ENCODE results near the gene CRYBA4.

CRYBA4 gene

GRCh38 chr22:26623984-26624383 lies 2.2 kb downstream of the CRYBA4 start:
- DNase-seq (ENCODE audit: low read depth in 1 of 2, low spot score in 1 of 2) = no peak

- no peak for DNase-seq (ENCODE audit: low read depth in 1 of 2, low spot score in 1 of 2)
Measured at GRCh38 chr22:26624803-26625202, 3.0 kb downstream of the CRYBA4 start.

- no peak for DNase-seq (ENCODE audit: low read depth in 1 of 2, low spot score in 1 of 2)
Measured at GRCh38 chr22:26629988-26630761, 8.4 kb downstream of the CRYBA4 start.

- DNase-seq (ENCODE audit: low read depth in 1 of 2, low spot score in 1 of 2) = no peak
Measured at GRCh38 chr22:26631282-26631681, 9.5 kb downstream of the CRYBA4 start.

- no peak for DNase-seq (ENCODE audit: low read depth in 1 of 2, low spot score in 1 of 2)
Measured at GRCh38 chr22:26632422-26633155, 10.8 kb downstream of the CRYBA4 start.

GRCh38 chr22:26634189-26634588 lies 12.4 kb downstream of the CRYBA4 start:
- no peak for DNase-seq (ENCODE audit: low read depth in 1 of 2, low spot score in 1 of 2)

- DNase-seq (ENCODE audit: low read depth in 1 of 2, low spot score in 1 of 2) = no peak
Measured at GRCh38 chr22:26635117-26635516, 13.4 kb downstream of the CRYBA4 start.

- DNase-seq (ENCODE audit: low read depth in 1 of 2, low spot score in 1 of 2) = no peak
Measured at GRCh38 chr22:26636296-26636695, 14.5 kb downstream of the CRYBA4 start.

- DNase-seq (ENCODE audit: low read depth in 1 of 2, low spot score in 1 of 2) = peak; percentile 51 to 65
Measured at GRCh38 chr22:26642465-26643417, 21.0 kb downstream of the CRYBA4 start.

GRCh38 chr22:26643418-26644100 lies 21.8 kb downstream of the CRYBA4 start:
- no peak for DNase-seq (ENCODE audit: low read depth in 1 of 2, low spot score in 1 of 2)

GRCh38 chr22:26646158-26646557 lies 24.4 kb downstream of the CRYBA4 start:
- no peak for DNase-seq (ENCODE audit: low read depth in 1 of 2, low spot score in 1 of 2)

- DNase-seq (ENCODE audit: low read depth in 1 of 2, low spot score in 1 of 2) = no peak
Measured at GRCh38 chr22:26648011-26648497, 26.3 kb downstream of the CRYBA4 start.

GRCh38 chr22:26648528-26649388 lies 27.0 kb downstream of the CRYBA4 start:
- no peak for DNase-seq (ENCODE audit: low read depth in 1 of 2, low spot score in 1 of 2)

- DNase-seq (ENCODE audit: low read depth in 1 of 2, low spot score in 1 of 2) = no peak
Measured at GRCh38 chr22:26650722-26651421, 29.1 kb downstream of the CRYBA4 start.

- no peak for DNase-seq (ENCODE audit: low read depth in 1 of 2, low spot score in 1 of 2)
Measured at GRCh38 chr22:26651815-26652214, 30.1 kb downstream of the CRYBA4 start.

- DNase-seq (ENCODE audit: low read depth in 1 of 2, low spot score in 1 of 2) = peak; percentile 40 to 43
Measured at GRCh38 chr22:26656891-26657851, 35.4 kb downstream of the CRYBA4 start, which contains the start of gene MIAT. Gene MIAT, plus strand, starts transcription at chr22:26657588.

- DNase-seq (ENCODE audit: low read depth in 1 of 2, low spot score in 1 of 2) = no peak
Measured at GRCh38 chr22:26658161-26658560, 36.4 kb downstream of the CRYBA4 start.
